MCF 10A (cell line): ENCODE data around the gene MYO15B. TPM values are rescaled to one million over a fixed set of nuclear protein-coding genes. Genes with fewer than 3 reads are reported as not detected.

Experiments used
- BruUV-seq: library from RNA; stranded (reverse); fragments of 400-500 nt; replicated peaks from 2 replicates; lab custom pipeline; 2021; lab: Mats Ljungman, UMichigan
- CTCF ChIA-PET: fragments of 300-600 bp; sonication (Branson Sonifier 250); formaldehyde crosslinking; extraction: SDS; loops from one replicate; lab custom pipeline; 2021; ENCODE audit warnings: antibody characterized with exemption, inconsistent platforms; lab: Yijun Ruan, JAX
- POLR2A ChIA-PET: fragments of 300-600, 350-650 bp; sonication (Branson Sonifier 250); formaldehyde crosslinking; extraction: SDS; loops from one replicate; lab custom pipeline; 2020; ENCODE audit warnings: antibody characterized with exemption, inconsistent platforms; lab: Yijun Ruan, JAX
- DNase-seq: peaks from one replicate; pipeline ENCODE4 v3.0.0-alpha.2; 2018; ENCODE audit not compliant: unreplicated experiment
- H3K27ac Mint-ChIP-seq: one replicate; pipeline ENCODE4 v1.8.0; 2022; ENCODE audit warnings: mild to moderate bottlenecking, low read depth, mixed read lengths; ENCODE audit not compliant: unreplicated experiment
- H3K27me3 Mint-ChIP-seq: one replicate; pipeline ENCODE4 v1.8.0; 2022; ENCODE audit warnings: mixed read lengths; ENCODE audit not compliant: insufficient read depth, unreplicated experiment
- H3K36me3 Mint-ChIP-seq: one replicate; pipeline ENCODE4 v1.8.0; 2022; ENCODE audit warnings: mild to moderate bottlenecking, moderate library complexity, mixed read lengths; ENCODE audit not compliant: insufficient read depth, unreplicated experiment
- H3K4me1 Mint-ChIP-seq: one replicate; pipeline ENCODE4 v1.8.0; 2022; ENCODE audit warnings: mixed read lengths; ENCODE audit not compliant: insufficient read depth, unreplicated experiment
- H3K4me3 Mint-ChIP-seq: one replicate; pipeline ENCODE4 v1.8.0; 2022; ENCODE audit warnings: mild to moderate bottlenecking, moderate library complexity, mixed read lengths; ENCODE audit not compliant: unreplicated experiment
- H3K9me3 Mint-ChIP-seq: one replicate; pipeline ENCODE4 v1.8.0; 2022; ENCODE audit warnings: mixed read lengths; ENCODE audit not compliant: unreplicated experiment
- CTCF ChIP-seq: fragments of 200-600 bp; IDR thresholded peaks from one replicate; pipeline ENCODE4 v1.8.0; 2022; ENCODE audit warnings: antibody characterized with exemption, mild to moderate bottlenecking; ENCODE audit not compliant: unreplicated experiment
- intact Hi-C: fragments of 100-400 bp; cut with micrococcal nuclease; formaldehyde crosslinking; loops from 2 replicates; pipeline ENCODE4 v1.14.1; 2022
- total RNA-seq: library from RNA; stranded (reverse); gene quantifications from 2 replicates; pipeline ENCODE4 v1.2.3, GENCODE V29; 2022

MYO15B gene
- total RNA-seq, 1 experiment from 2014 or later: 10.9 TPM

- H3K4me3 Mint-ChIP-seq: no peak overlapping the region
- CTCF ChIA-PET: interaction anchor here (0.6 to 1.0 kb wide), 2 partner anchors 45 to 1125 kb away, joined by 3 to 5 read pairs; no protein-coding TSS in a partner anchor
- H3K27ac Mint-ChIP-seq: no peak overlapping the region
- BruUV-seq: no TSS peak
- intact Hi-C loops: no loop called here
- POLR2A ChIA-PET: interaction anchor here (0.7 kb wide), 1 partner anchor 1136 kb away, joined by 3 read pairs; no protein-coding TSS in a partner anchor
- TF ChIP-seq CTCF: no peak
- H3K9me3 Mint-ChIP-seq: no peaks in the 10 kb centered on the region
- H3K27me3 Mint-ChIP-seq: no peaks in the 10 kb centered on the region
- no peaks in the 10 kb centered on the region for H3K4me1 Mint-ChIP-seq
- no peak for DNase-seq
- H3K36me3 Mint-ChIP-seq: peaks cover 6% of the 10 kb centered on the region
Observed at GRCh38 chr17:75558666-75559530, 28.7 kb upstream of the MYO15B start.

- no peaks in the 10 kb centered on the region for H3K27me3 Mint-ChIP-seq
- no TSS peak for BruUV-seq
- DNase-seq: no peak
- ChIA-PET CTCF (interaction anchor here (1.0 kb wide), 1 partner anchor 43 kb away, joined by 5 read pairs; no protein-coding TSS in a partner anchor), POLR2A (interaction anchor here (0.7 kb wide), 1 partner anchor 1138 kb away, joined by 3 read pairs; no protein-coding TSS in a partner anchor)
- no peaks in the 10 kb centered on the region for H3K4me1 Mint-ChIP-seq
- TF ChIP-seq CTCF: no peak
- no peaks in the 10 kb centered on the region for H3K9me3 Mint-ChIP-seq
- peaks cover 6% of the 10 kb centered on the region for H3K36me3 Mint-ChIP-seq
- no peak overlapping the region for H3K27ac Mint-ChIP-seq
- no peak overlapping the region for H3K4me3 Mint-ChIP-seq
- intact Hi-C loops: no loop called here
Observed at GRCh38 chr17:75559958-75560533, 27.6 kb upstream of the MYO15B start.

GRCh38 chr17:75561927-75562603 lies 25.5 kb upstream of the MYO15B start:
- CTCF ChIA-PET: interaction anchor here (0.7 kb wide), 1 partner anchor 285 kb away, joined by 3 read pairs; no protein-coding TSS in a partner anchor
- Mint-ChIP-seq H3K9me3 (no peaks in the 10 kb centered on the region), H3K27ac (no peak overlapping the region), H3K4me3 (no peak overlapping the region), H3K36me3 (peaks cover 13% of the 10 kb centered on the region), H3K27me3 (no peaks in the 10 kb centered on the region), H3K4me1 (no peaks in the 10 kb centered on the region)
- intact Hi-C loops: no loop called here
- POLR2A ChIA-PET: no interaction called here
- BruUV-seq: no TSS peak
- no peak for TF ChIP-seq CTCF
- DNase-seq: peak; percentile 31
